Smooth muscle cell (in vitro differentiated cells): ENCODE data around the gene MYO3A. TPM values are rescaled to one million over a fixed set of nuclear protein-coding genes. Genes with fewer than 3 reads are reported as not detected.

Experiments used
- DNase-seq: peaks from one replicate; lab custom pipeline; 2025; ENCODE audit not compliant: unreplicated experiment; lab: John Stamatoyannopoulos, UW
- H2AFZ ChIP-seq: fragments of 200-600 bp; sonication (generic); 2 replicates; pipeline ENCODE4 v1.6.0; 2016; ENCODE audit warnings: antibody characterized with exemption, low read depth, mild to moderate bottlenecking
- H3F3A ChIP-seq: fragments of 200-600 bp; sonication (generic); 2 replicates; pipeline ENCODE4 v1.6.0; 2017; ENCODE audit warnings: antibody characterized with exemption, low read depth
- H3K27ac ChIP-seq: fragments of 200-600 bp; sonication (generic); 2 replicates; pipeline ENCODE4 v1.5.1; 2016; ENCODE audit warnings: low read depth, mild to moderate bottlenecking
- H3K27me3 ChIP-seq: fragments of 200-600 bp; sonication (generic); 2 replicates; pipeline ENCODE4 v1.6.1; 2016; ENCODE audit warnings: low read depth, mild to moderate bottlenecking
- H3K36me3 ChIP-seq: fragments of 200-600 bp; sonication (generic); 2 replicates; pipeline ENCODE4 v1.5.1; 2016; ENCODE audit warnings: low read depth
- H3K4me1 ChIP-seq: fragments of 200-600 bp; sonication (generic); 2 replicates; pipeline ENCODE4 v1.5.1; 2016; ENCODE audit warnings: low read depth
- H3K4me2 ChIP-seq: fragments of 200-600 bp; sonication (generic); 2 replicates; pipeline ENCODE4 v1.6.0; 2016; ENCODE audit warnings: mild to moderate bottlenecking
- H3K4me3 ChIP-seq: fragments of 200-600 bp; sonication (generic); 2 replicates; pipeline ENCODE4 v1.5.1; 2016; ENCODE audit warnings: mild to moderate bottlenecking
- H3K79me2 ChIP-seq: fragments of 200-600 bp; sonication (generic); 2 replicates; pipeline ENCODE4 v1.6.0; 2016; ENCODE audit warnings: low read depth, mild to moderate bottlenecking
- H3K9ac ChIP-seq: fragments of 200-600 bp; sonication (generic); 2 replicates; pipeline ENCODE4 v1.6.0; 2016; ENCODE audit warnings: low read depth
- H3K9me3 ChIP-seq: fragments of 200-600 bp; sonication (generic); replicated peaks from 2 replicates; pipeline ENCODE4 v1.5.1; 2016; ENCODE audit warnings: low read depth
- H4K20me1 ChIP-seq: fragments of 200-600 bp; sonication (generic); 2 replicates; pipeline ENCODE4 v1.6.0; 2016; ENCODE audit warnings: low read depth
- CTCF ChIP-seq: fragments of 200-600 bp; sonication (generic); IDR thresholded peaks from 2 replicates; pipeline ENCODE4 v1.5.1; 2017; ENCODE audit warnings: borderline replicate concordance, mild to moderate bottlenecking, antibody characterized with exemption; ENCODE audit not compliant: insufficient read depth, poor library complexity, severe bottlenecking
- WGBS: methylation state at CpG from one replicate; pipeline ENCODE4 v1.1.7; 2016; ENCODE audit warnings: low lambda C conversion rate; 5-methylcytosine and 5-hydroxymethylcytosine counted together
- polyA plus RNA-seq: library from polyadenylated mRNA; unstranded; fragments of >200 nt; fragmentation: Nextera tagmentation; extraction: Ambion mirVana; gene quantifications from 2 replicates; pipeline ENCODE4 v1.2.1, GENCODE V29; 2016
- total RNA-seq: library from RNA; depleted of rRNA; stranded (reverse); fragments of >200 nt; gene quantifications from 2 replicates; pipeline ENCODE4 v1.2.3, GENCODE V29; 2014

MYO3A gene
- total and polyA plus RNA-seq, 2 experiments from 2014 or later, result not detected

DNA sequence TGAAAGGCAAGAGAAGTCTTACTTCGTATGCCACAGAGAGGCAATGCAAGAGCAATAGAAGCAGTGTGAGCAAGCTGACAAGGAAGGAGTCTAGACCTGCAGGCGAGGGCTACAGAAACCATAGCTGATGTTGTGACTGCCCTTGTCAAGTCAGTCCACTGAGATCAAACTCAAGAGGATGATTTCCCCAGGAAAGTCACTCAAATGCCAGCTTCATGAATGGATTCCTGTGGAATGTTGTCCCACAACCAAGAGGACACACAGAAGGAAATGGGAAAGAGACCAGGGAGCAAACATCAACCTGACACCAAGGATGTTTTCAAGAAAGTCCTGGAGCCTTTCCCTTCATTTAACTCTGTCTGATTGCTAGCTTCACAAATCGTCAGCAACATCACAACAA lies 204.6 kb downstream of the MYO3A start:
- no peak overlapping the region for H2AFZ ChIP-seq
- TF ChIP-seq CTCF, result no peak
- no peak overlapping the region for H3K4me2 ChIP-seq
- H3K4me3 ChIP-seq, result no peak overlapping the region
- H3K79me2 ChIP-seq, result no peaks in the 10 kb centered on the region
- no peaks in the 10 kb centered on the region for H3K9me3 ChIP-seq
- H3K4me1 ChIP-seq, result no peaks in the 10 kb centered on the region
- no peaks in the 10 kb centered on the region for H3F3A ChIP-seq
- H4K20me1 ChIP-seq, result no peaks in the 10 kb centered on the region
- 96% methylated on average over 3 of the region's 3 CpGs for WGBS
- no peak overlapping the region for H3K9ac ChIP-seq
- no peaks in the 10 kb centered on the region for H3K36me3 ChIP-seq
- no peaks in the 10 kb centered on the region for H3K27me3 ChIP-seq
- no peak overlapping the region for H3K27ac ChIP-seq
- no peak for DNase-seq

- DNase-seq, result no peak
- no peak for TF ChIP-seq CTCF
- no peaks in the 10 kb centered on the region for H3K4me1 ChIP-seq
- 86% methylated on average over 7 of the region's 7 CpGs for WGBS
- no peaks in the 10 kb centered on the region for H3F3A ChIP-seq
- no peak overlapping the region for H3K4me3 ChIP-seq
- H3K27ac ChIP-seq, result no peak overlapping the region
- no peak overlapping the region for H3K4me2 ChIP-seq
- H3K36me3 ChIP-seq, result no peaks in the 10 kb centered on the region
- H3K9ac ChIP-seq, result no peak overlapping the region
- no peak overlapping the region for H2AFZ ChIP-seq
- H3K79me2 ChIP-seq, result no peaks in the 10 kb centered on the region
- H4K20me1 ChIP-seq, result no peaks in the 10 kb centered on the region
- H3K9me3 ChIP-seq, result no peaks in the 10 kb centered on the region
- H3K27me3 ChIP-seq, result no peaks in the 10 kb centered on the region
Observed at GRCh38 chr10:26156019-26156418, 222.0 kb downstream of the MYO3A start.

- H3K4me1 ChIP-seq, result no peaks in the 10 kb centered on the region
- no peak overlapping the region for H3K4me3 ChIP-seq
- TF ChIP-seq CTCF, result no peak
- WGBS, result 89% methylated on average over 4 of the region's 4 CpGs
- no peak overlapping the region for H2AFZ ChIP-seq
- no peaks in the 10 kb centered on the region for H4K20me1 ChIP-seq
- no peak overlapping the region for H3K4me2 ChIP-seq
- H3K9ac ChIP-seq, result no peak overlapping the region
- H3K27ac ChIP-seq, result no peak overlapping the region
- DNase-seq, result no peak
- H3K9me3 ChIP-seq, result no peaks in the 10 kb centered on the region
- H3F3A ChIP-seq, result no peaks in the 10 kb centered on the region
- H3K36me3 ChIP-seq, result no peaks in the 10 kb centered on the region
- H3K27me3 ChIP-seq, result no peaks in the 10 kb centered on the region
- H3K79me2 ChIP-seq, result no peaks in the 10 kb centered on the region
Observed at GRCh38 chr10:26157734-26158133, 223.7 kb downstream of the MYO3A start.

- DNase-seq, result no peak
- no peaks in the 10 kb centered on the region for H3K36me3 ChIP-seq
- H3K79me2 ChIP-seq, result no peaks in the 10 kb centered on the region
- no peaks in the 10 kb centered on the region for H3F3A ChIP-seq
- no peaks in the 10 kb centered on the region for H3K27me3 ChIP-seq
- H2AFZ ChIP-seq, result no peak overlapping the region
- no peak for TF ChIP-seq CTCF
- 8% methylated on average over 2 of the region's 2 CpGs for WGBS
- H3K27ac ChIP-seq, result no peak overlapping the region
- no peak overlapping the region for H3K4me3 ChIP-seq
- no peaks in the 10 kb centered on the region for H4K20me1 ChIP-seq
- H3K9ac ChIP-seq, result no peak overlapping the region
- no peak overlapping the region for H3K4me2 ChIP-seq
- H3K4me1 ChIP-seq, result peaks cover 6% of the 10 kb centered on the region
- H3K9me3 ChIP-seq, result no peaks in the 10 kb centered on the region
Observed at GRCh38 chr10:26169466-26169865, 235.4 kb downstream of the MYO3A start.
